ENCODE measurements around the gene AOAH.
A peak's percentile ranks its signal among the peaks of the same experiment; 100 is the strongest.

Gene AOAH, protein sequence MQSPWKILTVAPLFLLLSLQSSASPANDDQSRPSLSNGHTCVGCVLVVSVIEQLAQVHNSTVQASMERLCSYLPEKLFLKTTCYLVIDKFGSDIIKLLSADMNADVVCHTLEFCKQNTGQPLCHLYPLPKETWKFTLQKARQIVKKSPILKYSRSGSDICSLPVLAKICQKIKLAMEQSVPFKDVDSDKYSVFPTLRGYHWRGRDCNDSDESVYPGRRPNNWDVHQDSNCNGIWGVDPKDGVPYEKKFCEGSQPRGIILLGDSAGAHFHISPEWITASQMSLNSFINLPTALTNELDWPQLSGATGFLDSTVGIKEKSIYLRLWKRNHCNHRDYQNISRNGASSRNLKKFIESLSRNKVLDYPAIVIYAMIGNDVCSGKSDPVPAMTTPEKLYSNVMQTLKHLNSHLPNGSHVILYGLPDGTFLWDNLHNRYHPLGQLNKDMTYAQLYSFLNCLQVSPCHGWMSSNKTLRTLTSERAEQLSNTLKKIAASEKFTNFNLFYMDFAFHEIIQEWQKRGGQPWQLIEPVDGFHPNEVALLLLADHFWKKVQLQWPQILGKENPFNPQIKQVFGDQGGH

DNA sequence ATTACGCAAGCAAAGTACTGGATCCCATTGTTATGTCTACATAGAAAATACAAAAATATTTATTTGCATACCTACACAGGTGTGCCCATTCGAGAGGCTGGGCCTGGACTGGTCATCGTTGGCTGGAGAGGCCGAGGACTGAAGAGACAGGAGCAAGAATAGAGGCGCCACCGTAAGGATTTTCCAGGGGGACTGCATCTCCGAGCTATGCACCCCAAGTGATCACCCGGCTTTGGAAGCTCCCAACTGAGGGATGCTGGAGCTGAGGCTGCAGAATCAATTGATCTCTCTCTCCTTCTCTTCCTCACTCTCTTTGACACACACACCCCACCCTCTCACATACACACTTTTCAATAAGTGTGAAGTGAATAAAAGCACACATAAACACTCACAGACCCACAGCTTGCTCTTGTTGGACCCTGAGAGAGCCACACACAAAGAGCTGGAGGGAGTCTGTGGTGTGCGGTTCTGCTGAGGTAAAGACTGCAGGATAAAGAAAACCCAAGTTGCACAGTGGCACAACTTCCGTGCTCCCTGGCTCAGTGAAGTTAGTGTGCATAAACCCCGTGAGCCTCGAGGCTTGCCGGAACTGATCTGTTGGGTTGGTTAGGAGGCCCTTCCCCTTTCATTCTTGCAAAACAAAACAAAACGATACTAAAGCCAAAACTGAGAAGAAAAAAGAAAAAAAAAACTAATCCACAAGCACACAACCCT lies at the start of gene AOAH:
AOAH (minus strand) TSS at position 544 of the 714 bp plus-strand sequence; CDS start at position 198, 346 bp downstream.
- peak; percentile 79 to 84 for DNase-seq

GRCh38 chr7:36766451-36766850 lies 42.2 kb upstream of the AOAH start:
- DNase-seq = no peak

DNA sequence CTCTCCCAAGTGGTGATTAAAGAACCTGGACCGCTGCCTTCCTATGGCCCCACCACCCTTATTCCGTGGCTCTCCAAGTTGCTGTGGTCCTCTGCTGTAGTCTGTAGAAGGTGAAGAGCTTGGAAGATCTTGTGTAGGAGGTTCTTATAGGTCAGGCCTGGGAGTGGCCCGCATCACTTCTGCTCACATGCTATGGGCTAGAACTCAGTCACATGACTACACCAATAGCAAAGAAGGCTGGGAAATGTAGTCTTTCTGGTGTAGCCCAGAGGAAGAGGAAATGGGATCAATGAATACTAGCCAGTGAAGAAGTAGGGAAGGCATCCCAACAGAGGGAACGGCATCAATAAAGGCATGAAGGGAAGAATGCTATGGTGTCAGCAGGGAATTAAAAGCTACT lies 41.3 kb upstream of the AOAH start:
- DNase-seq = peak in 1 of 2 donors; percentile 19

DNA sequence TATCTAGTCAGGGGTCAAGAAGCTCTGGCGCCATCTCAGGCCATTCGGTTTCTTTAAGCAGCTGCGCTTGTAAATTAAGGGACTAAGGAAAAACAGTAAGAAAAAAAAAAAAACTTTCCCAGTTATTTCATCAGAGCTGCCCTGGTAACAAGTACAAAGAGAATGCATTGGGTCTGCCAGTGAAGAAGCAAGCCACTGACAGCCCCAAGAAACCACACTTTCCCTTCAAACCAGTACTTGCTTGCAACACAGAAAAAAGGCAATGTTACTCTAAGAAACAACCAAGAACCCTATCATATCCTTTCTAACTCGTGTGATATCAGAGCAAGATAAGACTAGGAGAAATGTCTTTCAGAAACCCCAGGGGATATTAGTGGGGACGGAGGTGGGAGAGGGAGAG lies 40.6 kb upstream of the AOAH start:
- DNase-seq = no peak

DNA sequence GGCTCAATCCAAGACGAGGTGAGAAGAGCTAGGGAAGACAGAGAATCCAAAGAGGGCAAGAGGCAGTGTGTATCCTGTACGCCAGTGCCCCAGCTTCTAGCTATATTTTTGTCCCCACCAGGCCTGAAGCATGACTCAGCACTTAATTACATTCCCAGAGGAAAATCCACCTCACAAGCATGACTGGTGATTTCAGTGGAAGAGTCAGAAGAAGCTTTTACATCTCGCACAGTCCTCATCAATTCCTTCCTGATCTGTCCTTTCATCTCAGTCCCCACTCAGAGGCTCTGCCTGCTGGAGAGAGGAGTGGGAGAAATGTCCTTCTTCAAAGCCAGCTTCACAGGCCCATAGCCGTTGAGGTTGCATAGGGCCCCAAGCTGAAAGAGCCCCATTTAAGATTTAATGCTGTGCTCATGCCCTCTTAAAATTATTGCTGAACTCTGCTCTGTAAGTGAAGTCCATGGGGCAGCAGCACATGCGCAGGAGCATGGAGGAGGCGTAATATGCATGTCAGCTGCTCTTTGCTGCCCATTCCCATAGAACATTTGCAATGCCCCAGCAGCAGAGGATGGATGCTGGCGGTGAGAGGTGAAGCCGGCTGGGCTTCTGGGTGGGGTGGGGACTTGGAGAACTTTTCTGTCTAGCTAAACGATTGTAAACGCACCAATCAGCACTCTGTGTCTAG lies 39.0 kb upstream of the AOAH start:
- no peak for DNase-seq

DNA sequence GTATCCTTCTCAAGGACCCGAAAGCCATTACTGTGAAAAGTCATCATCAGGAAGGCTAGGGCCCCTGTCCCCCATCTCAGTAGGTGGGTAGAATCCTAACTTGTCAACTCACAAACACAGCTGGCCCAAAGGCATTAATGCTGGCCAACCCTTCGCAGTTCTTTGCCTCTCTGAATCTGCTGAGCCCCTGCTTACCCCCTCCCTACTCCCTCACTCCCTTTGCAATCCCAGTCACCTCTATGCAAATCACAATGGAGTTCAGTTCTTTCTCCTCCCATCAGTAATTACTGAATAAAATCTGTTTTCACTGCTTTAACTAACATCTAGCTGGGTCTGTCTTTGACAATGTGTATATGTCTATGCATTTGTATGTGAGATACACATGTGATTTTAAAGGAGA lies 38.1 kb upstream of the AOAH start:
- DNase-seq = no peak

DNA sequence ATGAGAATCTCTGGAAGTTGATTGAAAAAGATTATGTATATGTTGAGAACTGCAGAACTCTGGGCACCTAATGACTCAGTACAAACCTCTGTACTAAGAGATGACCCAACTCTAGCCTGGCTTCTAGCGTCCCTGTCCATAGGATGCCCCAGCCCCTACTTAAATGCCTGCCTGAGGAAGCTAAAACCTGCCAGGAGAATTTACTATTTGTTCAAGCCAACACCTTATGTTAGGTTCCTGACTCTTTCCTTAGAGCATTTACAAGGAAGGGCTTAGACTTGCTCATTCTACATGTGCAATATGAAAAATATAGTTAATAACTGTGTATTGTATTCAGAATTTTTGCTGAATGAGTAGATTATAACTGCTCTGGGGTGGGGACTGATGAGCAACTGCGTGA lies 37.5 kb upstream of the AOAH start:
- DNase-seq = no peak

DNA sequence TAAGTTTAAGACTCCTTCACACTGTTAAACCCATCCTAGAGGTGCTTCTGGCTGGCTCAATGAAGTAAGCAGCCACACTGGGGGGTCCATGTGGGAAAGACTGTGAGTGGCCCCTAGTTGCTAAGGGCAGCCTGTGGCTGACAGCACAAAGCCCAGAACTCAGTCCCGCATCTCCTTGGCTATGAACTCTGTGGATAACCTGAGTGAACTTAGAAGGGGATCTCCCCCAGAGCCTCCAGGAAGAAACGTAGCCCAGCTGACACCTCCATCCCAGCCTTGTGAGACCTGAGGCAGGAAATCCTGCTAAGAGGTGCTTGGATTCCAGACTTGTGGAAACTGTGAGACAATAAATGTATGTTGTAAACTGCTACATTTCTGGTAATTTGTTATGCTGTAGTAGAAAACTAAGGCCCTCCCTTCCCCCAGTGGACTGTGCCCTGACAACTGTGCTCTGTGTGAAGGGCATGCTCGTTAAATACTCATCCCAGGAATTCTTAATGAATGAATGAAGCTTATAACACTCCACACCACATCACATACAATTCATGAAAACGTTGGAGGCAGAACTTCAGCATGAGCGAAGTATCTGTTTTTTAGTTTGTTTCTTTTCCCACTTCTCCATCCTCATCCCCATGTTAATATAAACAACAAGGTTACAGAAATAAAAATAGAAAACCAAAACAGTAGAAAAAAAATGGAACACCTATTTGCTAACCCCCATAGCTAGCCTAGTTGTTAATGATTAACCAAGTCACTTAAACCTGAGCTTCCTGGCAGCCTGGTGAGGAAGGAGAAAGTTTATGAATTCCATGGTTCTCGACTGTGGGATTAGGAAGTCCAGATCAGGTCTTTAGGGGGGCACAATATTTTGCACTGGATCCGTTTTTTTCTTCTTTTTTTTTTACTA lies 36.8 kb upstream of the AOAH start:
- no peak for DNase-seq

GRCh38 chr7:36758879-36759278 lies 34.6 kb upstream of the AOAH start:
- no peak for DNase-seq

DNA sequence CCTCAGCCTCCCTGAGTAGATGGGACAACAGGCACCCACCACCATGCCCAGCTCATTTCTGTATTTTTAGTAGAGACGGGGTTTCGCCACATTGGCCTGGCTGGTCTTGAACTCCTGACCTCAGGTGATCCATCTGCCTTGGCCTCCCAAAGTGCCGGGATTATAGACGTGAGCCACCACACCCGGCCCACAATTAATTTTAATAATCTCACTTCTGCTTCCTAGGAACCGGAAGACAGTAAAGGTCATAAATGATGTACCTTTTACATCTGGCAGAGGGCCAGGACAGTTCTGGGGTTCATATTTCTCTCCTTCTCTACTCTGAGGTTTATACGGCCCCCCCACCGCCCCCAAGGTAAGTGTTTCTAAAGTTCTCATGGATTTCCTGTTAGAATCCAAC lies 31.2 kb upstream of the AOAH start:
- DNase-seq = no peak

- DNase-seq = no peak
These were observed 27.9 kb upstream of the AOAH start for GRCh38 chr7:36752026-36752711.

DNA sequence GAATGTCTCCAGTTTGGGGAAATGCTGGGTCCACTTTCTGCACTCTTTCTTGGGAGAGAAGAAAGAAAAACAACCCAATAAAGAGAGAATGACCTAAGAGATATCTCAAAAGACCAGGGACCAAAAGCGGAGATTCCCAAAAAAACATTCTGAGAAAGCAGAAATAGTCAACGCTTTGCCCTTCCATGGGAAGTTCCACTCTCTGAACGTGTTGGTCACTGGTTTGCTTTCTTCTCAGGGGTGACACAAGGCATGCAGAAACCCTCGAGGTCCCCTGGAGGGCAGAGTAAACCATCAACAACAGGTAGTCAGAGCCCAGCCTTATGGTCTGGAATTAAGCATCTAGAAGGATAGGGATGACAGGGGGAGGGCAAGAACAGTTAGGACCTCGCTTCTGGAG lies 26.2 kb upstream of the AOAH start:
- no peak for DNase-seq

- peak in 1 of 2 donors; percentile 33 for DNase-seq
These were observed 25.1 kb upstream of the AOAH start for GRCh38 chr7:36749282-36749960.

GRCh38 chr7:36748017-36748487 lies 23.8 kb upstream of the AOAH start:
- DNase-seq = no peak

GRCh38 chr7:36747280-36748016 lies 23.2 kb upstream of the AOAH start:
- no peak for DNase-seq

DNA sequence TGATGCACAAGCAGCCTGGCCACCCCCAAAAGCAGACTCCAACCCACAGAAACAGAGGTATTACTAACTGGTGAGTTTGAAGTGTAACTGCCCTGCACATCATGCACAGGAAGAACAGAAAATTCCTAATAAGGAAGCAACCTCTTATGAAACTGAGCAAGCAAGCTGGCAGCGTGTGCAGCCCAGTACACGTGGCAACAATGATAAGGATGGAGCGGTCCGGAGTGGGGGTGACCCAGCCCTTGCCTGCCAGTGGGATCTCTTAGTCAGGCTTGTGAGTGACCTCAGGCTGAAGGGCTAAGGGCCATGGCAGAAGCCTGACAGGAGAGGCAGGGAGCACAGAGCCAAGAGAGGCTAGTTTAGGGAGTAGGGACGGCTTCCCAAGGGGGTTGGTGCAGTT lies 22.1 kb upstream of the AOAH start:
- peak in 1 of 2 donors; percentile 40 for DNase-seq

- peak in 1 of 2 donors; percentile 64 for DNase-seq
These were observed 18.8 kb upstream of the AOAH start for GRCh38 chr7:36742911-36743775.

- DNase-seq = no peak
These were observed 17.6 kb upstream of the AOAH start for GRCh38 chr7:36741866-36742265.

DNA sequence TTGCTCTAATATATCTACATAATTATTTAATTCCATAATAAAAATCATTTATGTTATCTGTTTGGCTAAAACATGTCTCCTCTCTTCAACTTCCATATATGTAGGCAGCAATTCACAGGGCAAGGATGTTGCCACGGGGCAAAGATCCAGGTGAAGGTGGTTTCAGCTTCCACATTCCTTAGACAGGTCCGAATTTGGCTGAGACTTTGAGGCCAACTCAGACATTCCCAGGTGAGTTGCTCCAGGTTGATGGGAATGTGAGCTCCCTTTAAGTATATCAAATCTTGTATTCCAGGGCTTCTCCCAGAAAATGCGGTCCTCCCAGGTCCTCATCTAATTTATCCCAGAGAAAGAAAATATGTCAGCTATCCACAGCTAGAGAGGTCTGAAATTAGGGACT lies 15.1 kb upstream of the AOAH start:
- DNase-seq = no peak
